PC-3 (cell line): Measurements from ENCODE around the gene KRT80. TPM values are rescaled to one million over a fixed set of nuclear protein-coding genes. Genes with fewer than 3 reads are reported as not detected.
A peak's percentile ranks its signal among the peaks of the same experiment; 100 is the strongest.

Experiments
- ATAC-seq: fragments of 200-7000 bp; cut with Tn5 transposase; 2 replicates; pipeline ENCODE4 v1.9.1; 2020; ENCODE audit warnings: mild to moderate bottlenecking, moderate library complexity
- BruUV-seq: library from RNA; stranded (reverse); fragments of 400-500 nt; replicated peaks from 2 replicates; lab custom pipeline; 2021; lab: Mats Ljungman, UMichigan
- CTCF ChIA-PET: fragments of 300-600 bp; sonication (Branson Sonifier 250); formaldehyde crosslinking; loops from one replicate; lab custom pipeline; 2022; ENCODE audit warnings: antibody characterized with exemption; lab: Charles Lee
- POLR2A ChIA-PET: fragments of 300-600 bp; sonication (Branson Sonifier 250); formaldehyde crosslinking; loops from one replicate; lab custom pipeline; 2022; ENCODE audit warnings: antibody characterized with exemption; ENCODE audit not compliant: unreplicated experiment; lab: Charles Lee
- DNase-seq: peaks from one replicate; pipeline ENCODE4 v3.0.0-alpha.2; 2015
- H2AFZ ChIP-seq: fragments of 300-600 bp; sonication (generic); 2 replicates; pipeline ENCODE4 v1.6.0; 2016; ENCODE audit warnings: antibody characterized with exemption, low read length
- H3F3A ChIP-seq: fragments of 300-600 bp; sonication (generic); one replicate; pipeline ENCODE4 v1.6.0; 2017; ENCODE audit warnings: antibody characterized with exemption, low read length, control low read depth, mild to moderate bottlenecking; ENCODE audit not compliant: unreplicated experiment
- H3K27ac ChIP-seq: fragments of 300-600 bp; sonication (generic); 2 replicates; pipeline ENCODE4 v1.5.1; 2016; ENCODE audit warnings: mild to moderate bottlenecking, low read length
- H3K27me3 ChIP-seq: fragments of 300-600 bp; sonication (generic); 2 replicates; pipeline ENCODE4 v1.6.1; 2016; ENCODE audit warnings: low read length, mixed read lengths
- H3K36me3 ChIP-seq: fragments of 300-600 bp; sonication (generic); 2 replicates; pipeline ENCODE4 v1.6.1; 2016; ENCODE audit warnings: low read depth, mixed run types, low read length, mixed read lengths
- H3K4me1 ChIP-seq: fragments of 300-600 bp; sonication (generic); 2 replicates; pipeline ENCODE4 v1.5.1; 2016; ENCODE audit warnings: low read length; ENCODE audit not compliant: insufficient read depth
- H3K4me2 ChIP-seq: fragments of 300-600 bp; sonication (generic); 2 replicates; pipeline ENCODE4 v1.6.0; 2016; ENCODE audit warnings: low read length
- H3K4me3 ChIP-seq: fragments of 300-600 bp; sonication (generic); 2 replicates; pipeline ENCODE4 v1.5.1; 2016; ENCODE audit warnings: mild to moderate bottlenecking, low read length, mixed read lengths
- H3K79me2 ChIP-seq: fragments of 300-600 bp; sonication (generic); 2 replicates; pipeline ENCODE4 v1.6.1; 2017; ENCODE audit warnings: low read length, mixed read lengths
- H3K9ac ChIP-seq: fragments of 300-600 bp; sonication (generic); 2 replicates; pipeline ENCODE4 v1.6.0; 2016; ENCODE audit warnings: mild to moderate bottlenecking, low read length
- H3K9me2 ChIP-seq: fragments of 300-600 bp; sonication (generic); replicated peaks from 2 replicates; pipeline ENCODE4 v1.6.1; 2016; ENCODE audit warnings: mixed run types, low read length, mixed read lengths
- H3K9me3 ChIP-seq: fragments of 300-600 bp; sonication (generic); 2 replicates; pipeline ENCODE4 v1.6.1; 2016; ENCODE audit warnings: low read length, mixed read lengths
- H4K20me1 ChIP-seq: fragments of 300-600 bp; sonication (generic); 2 replicates; pipeline ENCODE4 v1.6.1; 2016; ENCODE audit warnings: low read length, mixed read lengths
- EZH2 ChIP-seq: fragments of 300-600 bp; sonication (generic); IDR thresholded peaks from one replicate; pipeline ENCODE4 v1.6.1; 2017; ENCODE audit warnings: antibody characterized with exemption, mild to moderate bottlenecking, low read length; ENCODE audit not compliant: unreplicated experiment
- EZH2phosphoT487 ChIP-seq: fragments of 300-600 bp; sonication (generic); IDR thresholded peaks from 2 replicates; pipeline ENCODE4 v1.6.1; 2018; ENCODE audit warnings: mild to moderate bottlenecking, antibody characterized with exemption, low read length, borderline replicate concordance
- intact Hi-C: fragments of 100-400 bp; cut with micrococcal nuclease; formaldehyde crosslinking; loops from 2 replicates; pipeline ENCODE4 v1.9.0; 2023
- total RNA-seq: library from RNA; depleted of rRNA; stranded (reverse); fragments of >200 nt; gene quantifications from 2 replicates; pipeline ENCODE4 v1.2.3, GENCODE V29; 2014
- TF ChIP-seq, protein P1 (sequence below): fragments of 300-600 bp; sonication (generic); conservative IDR thresholded peaks from 2 replicates; pipeline ENCODE4 v1.5.1; 2017; ENCODE audit warnings: antibody characterized with exemption, low read depth, mild to moderate bottlenecking, low read length

The KRT80 gene
- total RNA-seq, 1 experiment from 2014 or later: 19.8 TPM

- TF ChIP-seq EZH2phosphoT487 (no peak), EZH2 (no peak)
- TF ChIP-seq, protein P1, sequence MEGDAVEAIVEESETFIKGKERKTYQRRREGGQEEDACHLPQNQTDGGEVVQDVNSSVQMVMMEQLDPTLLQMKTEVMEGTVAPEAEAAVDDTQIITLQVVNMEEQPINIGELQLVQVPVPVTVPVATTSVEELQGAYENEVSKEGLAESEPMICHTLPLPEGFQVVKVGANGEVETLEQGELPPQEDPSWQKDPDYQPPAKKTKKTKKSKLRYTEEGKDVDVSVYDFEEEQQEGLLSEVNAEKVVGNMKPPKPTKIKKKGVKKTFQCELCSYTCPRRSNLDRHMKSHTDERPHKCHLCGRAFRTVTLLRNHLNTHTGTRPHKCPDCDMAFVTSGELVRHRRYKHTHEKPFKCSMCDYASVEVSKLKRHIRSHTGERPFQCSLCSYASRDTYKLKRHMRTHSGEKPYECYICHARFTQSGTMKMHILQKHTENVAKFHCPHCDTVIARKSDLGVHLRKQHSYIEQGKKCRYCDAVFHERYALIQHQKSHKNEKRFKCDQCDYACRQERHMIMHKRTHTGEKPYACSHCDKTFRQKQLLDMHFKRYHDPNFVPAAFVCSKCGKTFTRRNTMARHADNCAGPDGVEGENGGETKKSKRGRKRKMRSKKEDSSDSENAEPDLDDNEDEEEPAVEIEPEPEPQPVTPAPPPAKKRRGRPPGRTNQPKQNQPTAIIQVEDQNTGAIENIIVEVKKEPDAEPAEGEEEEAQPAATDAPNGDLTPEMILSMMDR: no peak
- CTCF ChIA-PET: no interaction called here
- DNase-seq: no peak
- H3K9me3 ChIP-seq: no peaks in the 10 kb centered on the region
- no peak overlapping the region for H3K4me2 ChIP-seq
- H3K79me2 ChIP-seq: no peaks in the 10 kb centered on the region
- no peak overlapping the region for H3K9ac ChIP-seq
- no peak overlapping the region for H3K27ac ChIP-seq
- H2AFZ ChIP-seq: no peak overlapping the region
- no peak overlapping the region for H3K4me3 ChIP-seq
- H4K20me1 ChIP-seq: no peaks in the 10 kb centered on the region
- intact Hi-C loops: no loop called here
- H3K9me2 ChIP-seq: no peaks in the 10 kb centered on the region
- no TSS peak for BruUV-seq
- no peak for ATAC-seq
- H3K4me1 ChIP-seq: peaks cover 54% of the 10 kb centered on the region
- H3F3A ChIP-seq: no peaks in the 10 kb centered on the region
- H3K36me3 ChIP-seq: no peaks in the 10 kb centered on the region
- POLR2A ChIA-PET: no interaction called here
- no peaks in the 10 kb centered on the region for H3K27me3 ChIP-seq
Measured at GRCh38 chr12:52210925-52211650, 19.3 kb upstream of the KRT80 start.

GRCh38 chr12:52210186-52210924 lies 18.5 kb upstream of the KRT80 start:
- POLR2A ChIA-PET: interaction anchor here (0.6 kb wide), 1 partner anchor 28 kb away, joined by 4 read pairs; no protein-coding TSS in a partner anchor
- no peak overlapping the region for H2AFZ ChIP-seq
- no peaks in the 10 kb centered on the region for H3F3A ChIP-seq
- no peaks in the 10 kb centered on the region for H3K79me2 ChIP-seq
- H3K9me2 ChIP-seq: no peaks in the 10 kb centered on the region
- no peak overlapping the region for H3K9ac ChIP-seq
- no peaks in the 10 kb centered on the region for H4K20me1 ChIP-seq
- H3K4me2 ChIP-seq: no peak overlapping the region
- TSS peak; percentile 65 for BruUV-seq
- TF ChIP-seq, protein P1: no peak
- TF ChIP-seq EZH2phosphoT487: no peak
- no peak for TF ChIP-seq EZH2
- no peaks in the 10 kb centered on the region for H3K36me3 ChIP-seq
- 0 out of 2 replicates have a peak overlapping the region, but pooled peaks have one; percentile 0 for H3K27ac ChIP-seq
- H3K4me3 ChIP-seq: no peak overlapping the region
- no peaks in the 10 kb centered on the region for H3K9me3 ChIP-seq
- CTCF ChIA-PET: no interaction called here
- intact Hi-C loops: no loop called here
- ATAC-seq: peak; percentile 2; the same call in 1 of the 2 replicates
- H3K4me1 ChIP-seq: peaks cover 52% of the 10 kb centered on the region
- no peaks in the 10 kb centered on the region for H3K27me3 ChIP-seq
- peak; percentile 55 for DNase-seq
